GM12872 (cell line): ENCODE measurements around the gene ZMIZ1.

Experiments
- CTCF ChIP-seq: IDR thresholded peaks from 3 replicates; pipeline ENCODE4 v1.5.1; 2011; ENCODE audit warnings: low read depth, mild to moderate bottlenecking, low read length, moderate library complexity; ENCODE audit not compliant: insufficient read depth

The ZMIZ1 gene

GRCh38 chr10:79299397-79300241, 230.9 kb downstream of the ZMIZ1 start:
- no peak for TF ChIP-seq CTCF

- TF ChIP-seq CTCF, result no peak
Measured at GRCh38 chr10:79300711-79301110, 231.9 kb downstream of the ZMIZ1 start.

- TF ChIP-seq CTCF, result no peak
Measured at GRCh38 chr10:79301754-79302530, 233.2 kb downstream of the ZMIZ1 start.

GRCh38 chr10:79303631-79304478, 235.1 kb downstream of the ZMIZ1 start:
- TF ChIP-seq CTCF, result no peak

- TF ChIP-seq CTCF, result no peak
Measured at GRCh38 chr10:79304479-79305087, 235.8 kb downstream of the ZMIZ1 start.

GRCh38 chr10:79305515-79305914, 236.7 kb downstream of the ZMIZ1 start:
- no peak for TF ChIP-seq CTCF

GRCh38 chr10:79305988-79306387, 237.2 kb downstream of the ZMIZ1 start:
- TF ChIP-seq CTCF, result no peak
